SU-DHL-6 (cell line): ENCODE results near the gene CFC1.
"Not testable (repeated sequence)": the region's sequence is repeated elsewhere in the genome, so short reads cannot be mapped to it uniquely, and the experiment has no call there.

Source experiments
- H2AFZ ChIP-seq: fragments of 200-600 bp; sonication (generic); 2 replicates; pipeline ENCODE4 v1.6.1; 2014; ENCODE audit warnings: low read depth, mild to moderate bottlenecking, moderate library complexity, mixed read lengths, antibody characterized with exemption, low read length; ENCODE audit not compliant: severe bottlenecking
- H3F3A ChIP-seq: fragments of 200-600 bp; shearing (Covaris generic); 2 replicates; pipeline ENCODE4 v1.6.0; 2016; ENCODE audit warnings: antibody characterized with exemption, mild to moderate bottlenecking; ENCODE audit not compliant: insufficient read depth
- H3K27ac ChIP-seq: fragments of 200-600 bp; sonication (generic); 2 replicates; pipeline ENCODE4 v1.5.1; 2016; ENCODE audit warnings: low read depth, mild to moderate bottlenecking, low read length, moderate library complexity, mixed read lengths
- H3K27me3 ChIP-seq: fragments of 200-600 bp; sonication (generic), shearing (Covaris generic); 2 replicates; pipeline ENCODE4 v1.6.0; 2014; ENCODE audit warnings: mild to moderate bottlenecking, low read length
- H3K36me3 ChIP-seq: fragments of 200-600 bp; sonication (generic); 2 replicates; pipeline ENCODE4 v1.6.1; 2014; ENCODE audit warnings: mild to moderate bottlenecking, low read length, mixed read lengths
- H3K4me2 ChIP-seq: fragments of 300-600, 200-600 bp; shearing (Covaris generic), sonication (generic); 2 replicates; pipeline ENCODE4 v1.6.0; 2014; ENCODE audit warnings: low read length, low read depth, mild to moderate bottlenecking; ENCODE audit not compliant: poor library complexity, severe bottlenecking
- H3K4me3 ChIP-seq: fragments of 200-600 bp; sonication (generic); 2 replicates; pipeline ENCODE4 v1.5.1; 2014; ENCODE audit warnings: antibody characterized with exemption, low read length, mild to moderate bottlenecking, mixed read lengths; ENCODE audit not compliant: insufficient read depth, poor library complexity, severe bottlenecking
- H3K79me2 ChIP-seq: fragments of 200-600 bp; sonication (generic); 2 replicates; pipeline ENCODE4 v1.6.1; 2014; ENCODE audit warnings: mild to moderate bottlenecking, low read length, moderate library complexity; ENCODE audit not compliant: insufficient read depth
- H3K9ac ChIP-seq: fragments of 200-600 bp; sonication (generic); 2 replicates; pipeline ENCODE4 v1.7.0; 2014; ENCODE audit warnings: mild to moderate bottlenecking, low read length
- H3K9me2 ChIP-seq: fragments of 200-600 bp; sonication (generic); replicated peaks from 2 replicates; pipeline ENCODE4 v1.6.1; 2014; ENCODE audit warnings: low read length; ENCODE audit not compliant: insufficient read depth
- H3K9me3 ChIP-seq: fragments of 200-600 bp; sonication (generic); 2 replicates; pipeline ENCODE4 v1.6.1; 2014; ENCODE audit warnings: low read length, mixed read lengths; ENCODE audit not compliant: insufficient read depth
- H4K20me1 ChIP-seq: fragments of 200-600 bp; sonication (generic); 2 replicates; pipeline ENCODE4 v1.6.1; 2014; ENCODE audit warnings: low read depth, mild to moderate bottlenecking, antibody characterized with exemption, low read length, moderate library complexity, mixed read lengths

CFC1 gene

DNA sequence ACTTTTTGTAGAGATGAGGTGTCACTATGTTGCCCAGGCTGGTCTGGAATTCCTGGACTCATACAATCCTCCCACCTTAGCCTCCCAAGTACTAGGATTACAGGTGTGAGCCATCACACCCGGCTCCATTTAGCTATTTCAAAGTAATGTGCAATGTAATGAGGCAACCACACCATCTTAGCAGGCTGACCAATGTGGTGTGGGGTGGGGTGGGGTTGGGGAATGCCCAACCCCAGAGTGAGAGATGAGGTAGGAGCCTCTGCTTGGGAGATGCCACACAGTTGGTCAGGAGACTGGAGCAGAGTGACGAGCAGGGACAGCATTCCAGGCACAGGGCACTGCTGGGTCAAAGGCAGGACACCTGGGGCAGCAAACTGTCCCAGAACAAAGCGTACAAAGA lies 51.0 kb downstream of the CFC1 start:
- not testable (repeated sequence) for H3K27me3 ChIP-seq, H2AFZ ChIP-seq, H3K27ac ChIP-seq, H3K4me3 ChIP-seq, H3K4me2 ChIP-seq, H3K9me2 ChIP-seq, H3K9me3 ChIP-seq, H4K20me1 ChIP-seq, H3F3A ChIP-seq, H3K36me3 ChIP-seq, H3K79me2 ChIP-seq, H3K9ac ChIP-seq

GRCh38 chr2:130544978-130545377 lies 54.4 kb downstream of the CFC1 start:
- H3K9ac ChIP-seq, H3K79me2 ChIP-seq, H3K4me2 ChIP-seq, H3K27ac ChIP-seq, H3K4me3 ChIP-seq, H3F3A ChIP-seq, H3K9me3 ChIP-seq, H3K9me2 ChIP-seq, H3K27me3 ChIP-seq, H3K36me3 ChIP-seq, H4K20me1 ChIP-seq, H2AFZ ChIP-seq: not testable (repeated sequence)

DNA sequence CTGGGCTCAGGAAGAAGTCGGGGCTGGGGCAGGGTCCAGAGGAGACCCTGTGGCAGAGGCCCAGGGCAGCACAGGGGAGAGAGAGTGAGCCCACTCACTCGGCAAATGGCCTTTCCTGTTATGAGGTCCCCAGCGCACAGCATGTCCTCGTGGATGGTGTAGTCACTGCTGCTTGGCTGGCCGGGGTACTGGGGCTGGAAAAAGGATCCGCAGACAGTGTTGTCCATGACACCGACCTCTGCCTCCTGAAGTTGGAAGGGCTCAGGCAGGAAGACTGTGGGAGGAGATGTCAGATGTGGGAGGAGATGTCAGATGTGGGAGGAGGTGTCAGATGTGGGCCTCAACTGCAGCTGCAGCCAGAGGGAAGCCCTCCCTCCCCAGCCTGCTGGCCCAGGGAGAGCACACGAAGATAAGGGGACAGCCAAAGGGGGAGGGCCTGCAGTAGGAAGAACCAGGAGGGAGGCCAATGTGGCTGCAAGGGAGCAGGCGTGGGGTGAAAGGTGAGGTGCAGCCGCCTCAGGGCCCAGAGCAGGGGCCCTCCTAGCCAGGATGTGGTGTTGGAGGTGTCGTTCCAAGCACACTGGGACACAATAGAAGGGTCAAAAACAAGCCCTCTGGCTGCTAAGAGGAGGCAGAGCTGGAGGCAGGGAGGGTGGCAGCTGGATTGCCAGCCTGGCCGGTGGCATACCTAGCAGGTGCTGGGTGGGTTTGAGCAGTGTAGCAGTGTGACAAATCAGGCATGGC lies 55.4 kb downstream of the CFC1 start:
- H3K27me3 ChIP-seq, H3K79me2 ChIP-seq, H3K9me2 ChIP-seq, H2AFZ ChIP-seq, H3K4me2 ChIP-seq, H3K27ac ChIP-seq, H3F3A ChIP-seq, H3K9me3 ChIP-seq, H3K9ac ChIP-seq, H4K20me1 ChIP-seq, H3K36me3 ChIP-seq, H3K4me3 ChIP-seq: not testable (repeated sequence)

DNA sequence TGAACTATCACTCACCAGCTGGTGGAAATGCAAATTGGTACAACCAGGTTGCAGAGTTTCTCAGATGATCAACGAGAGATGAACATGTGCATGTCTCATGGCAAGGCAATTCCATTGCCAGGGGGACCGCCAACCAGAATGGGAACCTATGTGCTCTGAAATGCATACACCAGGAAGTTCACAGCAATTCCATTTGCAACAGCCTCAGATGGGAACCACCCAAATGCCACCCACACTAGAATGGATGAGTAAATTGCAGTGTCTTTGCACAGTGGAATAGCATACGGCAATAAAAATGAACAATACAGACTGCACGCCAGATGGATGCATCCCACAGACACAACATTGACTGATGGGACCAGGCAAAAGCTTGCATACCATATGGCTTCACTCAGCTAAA lies 56.6 kb downstream of the CFC1 start:
- H3K4me3 ChIP-seq, H3F3A ChIP-seq, H3K9ac ChIP-seq, H3K9me3 ChIP-seq, H3K27me3 ChIP-seq, H4K20me1 ChIP-seq, H2AFZ ChIP-seq, H3K9me2 ChIP-seq, H3K27ac ChIP-seq, H3K36me3 ChIP-seq, H3K4me2 ChIP-seq, H3K79me2 ChIP-seq: not testable (repeated sequence)
